SK-N-SH (cell line): ENCODE results near the gene GDNF.

Experiments
- EZH2phosphoT487 ChIP-seq: fragments of 200-600 bp; sonication (generic); IDR thresholded peaks from 2 replicates; pipeline ENCODE4 v1.6.1; 2017; ENCODE audit warnings: low read depth, mixed run types, mild to moderate bottlenecking, antibody characterized with exemption, moderate library complexity, borderline replicate concordance
- POLR2AphosphoS5 ChIP-seq: IDR thresholded peaks from 2 replicates; pipeline ENCODE4 v1.6.1; 2012; ENCODE audit warnings: low read depth, low read length
- RCOR1 ChIP-seq: fragments of 150-350 bp; IDR thresholded peaks from 2 replicates; pipeline ENCODE4 v1.6.1; 2017; ENCODE audit warnings: antibody characterized with exemption, low read length
- TAF1 ChIP-seq: IDR thresholded peaks from 2 replicates; pipeline ENCODE4 v1.6.1; 2012; ENCODE audit warnings: low read depth, mild to moderate bottlenecking, low read length, moderate library complexity, borderline replicate concordance
- TEAD4 ChIP-seq: IDR thresholded peaks from 2 replicates; pipeline ENCODE4 v1.4.0; 2012; ENCODE audit warnings: mild to moderate bottlenecking, borderline replicate concordance; ENCODE audit not compliant: insufficient read depth
- TF ChIP-seq, protein P1 (sequence below): fragments of 200-600 bp; sonication (generic); IDR thresholded peaks from 2 replicates; pipeline ENCODE4 v1.6.1; 2017; ENCODE audit warnings: antibody characterized with exemption, mild to moderate bottlenecking, moderate library complexity
- TF ChIP-seq, protein P2 (sequence below): IDR thresholded peaks from 2 replicates; pipeline ENCODE4 v1.4.0; 2012; ENCODE audit warnings: low read depth, borderline replicate concordance

DNA sequence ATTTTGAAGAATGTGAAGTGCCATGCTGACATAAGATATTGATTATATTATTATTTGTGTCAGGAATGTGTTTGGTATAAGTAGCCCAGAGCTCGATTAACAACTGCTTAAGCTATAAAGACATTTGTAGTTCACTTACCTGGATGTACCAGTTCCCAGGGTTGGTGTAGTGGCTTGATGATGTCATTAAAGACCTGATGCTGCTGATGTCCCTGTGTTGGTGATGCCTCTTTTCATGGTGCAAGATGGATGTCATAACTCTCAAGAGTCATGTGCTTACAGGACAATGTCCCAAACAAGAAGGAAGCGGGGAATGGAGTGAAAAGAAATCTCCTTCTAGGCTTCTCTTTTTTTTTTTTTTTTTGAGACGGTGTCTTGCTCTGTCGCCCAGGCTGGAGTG lies 11.5 kb upstream of the GDNF start:
- TF ChIP-seq POLR2AphosphoS5 (no peak), RCOR1 (no peak), EZH2phosphoT487 (no peak), TEAD4 (no peak), TAF1 (no peak)
- TF ChIP-seq, protein P1, sequence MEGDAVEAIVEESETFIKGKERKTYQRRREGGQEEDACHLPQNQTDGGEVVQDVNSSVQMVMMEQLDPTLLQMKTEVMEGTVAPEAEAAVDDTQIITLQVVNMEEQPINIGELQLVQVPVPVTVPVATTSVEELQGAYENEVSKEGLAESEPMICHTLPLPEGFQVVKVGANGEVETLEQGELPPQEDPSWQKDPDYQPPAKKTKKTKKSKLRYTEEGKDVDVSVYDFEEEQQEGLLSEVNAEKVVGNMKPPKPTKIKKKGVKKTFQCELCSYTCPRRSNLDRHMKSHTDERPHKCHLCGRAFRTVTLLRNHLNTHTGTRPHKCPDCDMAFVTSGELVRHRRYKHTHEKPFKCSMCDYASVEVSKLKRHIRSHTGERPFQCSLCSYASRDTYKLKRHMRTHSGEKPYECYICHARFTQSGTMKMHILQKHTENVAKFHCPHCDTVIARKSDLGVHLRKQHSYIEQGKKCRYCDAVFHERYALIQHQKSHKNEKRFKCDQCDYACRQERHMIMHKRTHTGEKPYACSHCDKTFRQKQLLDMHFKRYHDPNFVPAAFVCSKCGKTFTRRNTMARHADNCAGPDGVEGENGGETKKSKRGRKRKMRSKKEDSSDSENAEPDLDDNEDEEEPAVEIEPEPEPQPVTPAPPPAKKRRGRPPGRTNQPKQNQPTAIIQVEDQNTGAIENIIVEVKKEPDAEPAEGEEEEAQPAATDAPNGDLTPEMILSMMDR = no peak
- TF ChIP-seq, protein P2, sequence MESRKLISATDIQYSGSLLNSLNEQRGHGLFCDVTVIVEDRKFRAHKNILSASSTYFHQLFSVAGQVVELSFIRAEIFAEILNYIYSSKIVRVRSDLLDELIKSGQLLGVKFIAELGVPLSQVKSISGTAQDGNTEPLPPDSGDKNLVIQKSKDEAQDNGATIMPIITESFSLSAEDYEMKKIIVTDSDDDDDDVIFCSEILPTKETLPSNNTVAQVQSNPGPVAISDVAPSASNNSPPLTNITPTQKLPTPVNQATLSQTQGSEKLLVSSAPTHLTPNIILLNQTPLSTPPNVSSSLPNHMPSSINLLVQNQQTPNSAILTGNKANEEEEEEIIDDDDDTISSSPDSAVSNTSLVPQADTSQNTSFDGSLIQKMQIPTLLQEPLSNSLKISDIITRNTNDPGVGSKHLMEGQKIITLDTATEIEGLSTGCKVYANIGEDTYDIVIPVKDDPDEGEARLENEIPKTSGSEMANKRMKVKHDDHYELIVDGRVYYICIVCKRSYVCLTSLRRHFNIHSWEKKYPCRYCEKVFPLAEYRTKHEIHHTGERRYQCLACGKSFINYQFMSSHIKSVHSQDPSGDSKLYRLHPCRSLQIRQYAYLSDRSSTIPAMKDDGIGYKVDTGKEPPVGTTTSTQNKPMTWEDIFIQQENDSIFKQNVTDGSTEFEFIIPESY = no peak
